Colonic mucosa (tissue), 4 donors: ENCODE measurements around the gene MARK2. TPM values are rescaled to one million over a fixed set of nuclear protein-coding genes. Genes with fewer than 3 reads are reported as not detected.
A peak's percentile ranks its signal among the peaks of the same experiment; 100 is the strongest.

Experiments used
- DNase-seq: peaks from one replicate; pipeline ENCODE4 v3.0.0-alpha.2; 2020
- H3K27ac ChIP-seq: fragments of 200-600 bp; one replicate; pipeline ENCODE4 v1.8.0; 2021
- H3K27me3 ChIP-seq: fragments of 200-600 bp; one replicate; pipeline ENCODE4 v1.8.0; 2021
- H3K36me3 ChIP-seq: fragments of 200-600 bp; one replicate; pipeline ENCODE4 v1.8.0; 2021
- H3K4me1 ChIP-seq: fragments of 200-600 bp; one replicate; pipeline ENCODE4 v1.8.0; 2021; ENCODE audit warnings: mild to moderate bottlenecking
- H3K4me3 ChIP-seq: fragments of 200-600 bp; one replicate; pipeline ENCODE4 v1.8.0; 2021
- H3K9ac ChIP-seq, 2 donors: one replicate each; pipeline ENCODE4 v1.7.0; 2013; ENCODE audit warnings: control low read depth in 2 of 2, low read depth in 2 of 2, low read length in 2 of 2
- H3K9me3 ChIP-seq: fragments of 200-600 bp; one replicate; pipeline ENCODE4 v1.8.0; 2021
- CTCF ChIP-seq: fragments of 200-600 bp; IDR thresholded peaks from one replicate; pipeline ENCODE4 v1.8.0; 2022; ENCODE audit warnings: antibody characterized with exemption, mild to moderate bottlenecking
- intact Hi-C: fragments of 100-400 bp; cut with DNase I; formaldehyde crosslinking; loops from one replicate; pipeline ENCODE4 v1.14.1; 2022
- total RNA-seq, 2 donors: library from RNA; stranded (reverse); fragmentation: NEBNext Ultra II Directional in 1 of 2; extraction: Animal tissue kit (Norgen Biotek cat#: 25700) in 1 of 2; gene quantifications; one replicate each; pipeline ENCODE4 v1.2.1, GENCODE V29; 2021
- donor health status: healthy.
- donor health status: DM: no; HTN: no; CAD: no.
- donor health status: DM: no; HTN: no; CAD: no.

The MARK2 gene
- total RNA-seq, 2 donors from 2014 or later, result 86.8 to 96.8 TPM

- peak overlapping the region; percentile 41 for H3K27ac ChIP-seq
- TF ChIP-seq CTCF, result no peak
- no peaks in the 10 kb centered on the region for H3K9me3 ChIP-seq
- no peaks in the 10 kb centered on the region for H3K4me1 ChIP-seq
- no peaks in the 10 kb centered on the region for H3K27me3 ChIP-seq
- H3K9ac ChIP-seq, result peak overlapping the region; percentile 86 to 94
- peak overlapping the region; percentile 90 for H3K4me3 ChIP-seq
- peak; percentile 55 for DNase-seq
- no peaks in the 10 kb centered on the region for H3K36me3 ChIP-seq
- intact Hi-C loops, result no loop called here
Measured at GRCh38 chr11:63813563-63814382, 25.1 kb upstream of the MARK2 start.

GRCh38 chr11:63814383-63814736 lies 24.6 kb upstream of the MARK2 start:
- Histone ChIP-seq H3K27me3 (no peaks in the 10 kb centered on the region), H3K36me3 (no peaks in the 10 kb centered on the region), H3K4me1 (no peaks in the 10 kb centered on the region), H3K9ac (peak overlapping the region; percentile 86 to 94), H3K9me3 (no peaks in the 10 kb centered on the region), H3K27ac (no peak overlapping the region), H3K4me3 (peak overlapping the region; percentile 90)
- intact Hi-C loops, result no loop called here
- DNase-seq, result no peak
- no peak for TF ChIP-seq CTCF

GRCh38 chr11:63816166-63816565 lies 22.7 kb upstream of the MARK2 start:
- no peak overlapping the region for H3K9ac ChIP-seq
- no peak overlapping the region for H3K27ac ChIP-seq
- H3K27me3 ChIP-seq, result no peaks in the 10 kb centered on the region
- H3K36me3 ChIP-seq, result no peaks in the 10 kb centered on the region
- intact Hi-C loops, result no loop called here
- no peak for DNase-seq
- no peak overlapping the region for H3K4me3 ChIP-seq
- H3K4me1 ChIP-seq, result no peaks in the 10 kb centered on the region
- no peaks in the 10 kb centered on the region for H3K9me3 ChIP-seq
- TF ChIP-seq CTCF, result no peak

- no peaks in the 10 kb centered on the region for H3K36me3 ChIP-seq
- no peak overlapping the region for H3K27ac ChIP-seq
- TF ChIP-seq CTCF, result no peak
- no peak overlapping the region for H3K9ac ChIP-seq
- H3K27me3 ChIP-seq, result no peaks in the 10 kb centered on the region
- intact Hi-C loops, result no loop called here
- DNase-seq, result no peak
- H3K4me1 ChIP-seq, result no peaks in the 10 kb centered on the region
- H3K4me3 ChIP-seq, result no peak overlapping the region
- no peaks in the 10 kb centered on the region for H3K9me3 ChIP-seq
Measured at GRCh38 chr11:63816732-63817131, 22.2 kb upstream of the MARK2 start.

- no peak overlapping the region for H3K4me3 ChIP-seq
- intact Hi-C loops, result no loop called here
- H3K9me3 ChIP-seq, result no peaks in the 10 kb centered on the region
- no peaks in the 10 kb centered on the region for H3K36me3 ChIP-seq
- no peak overlapping the region for H3K27ac ChIP-seq
- H3K27me3 ChIP-seq, result no peaks in the 10 kb centered on the region
- no peak for TF ChIP-seq CTCF
- no peaks in the 10 kb centered on the region for H3K4me1 ChIP-seq
- H3K9ac ChIP-seq, result no peak overlapping the region
- no peak for DNase-seq
Measured at GRCh38 chr11:63817758-63818498, 21.0 kb upstream of the MARK2 start.
